ENCODE measurements around the gene PTPRJ.

DNA sequence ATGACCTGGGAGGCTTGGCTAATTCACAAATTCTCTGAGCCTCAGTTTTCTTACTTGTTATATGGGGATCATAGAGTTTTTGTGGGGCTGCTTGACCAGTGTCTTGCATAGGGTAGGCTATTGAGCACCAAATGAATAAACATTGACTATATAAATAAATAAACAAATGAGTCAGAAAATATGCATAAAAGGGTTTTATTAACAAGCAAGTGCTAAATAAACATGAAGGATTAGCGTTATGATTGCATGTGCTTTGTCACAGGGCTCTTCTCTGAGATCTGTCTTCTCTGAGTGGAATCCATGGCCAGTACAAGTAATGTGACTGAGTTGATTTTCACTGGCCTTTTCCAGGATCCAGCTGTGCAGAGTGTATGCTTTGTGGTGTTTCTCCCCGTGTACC lies 236.2 kb downstream of the PTPRJ start, which contains the start of gene OR4B1:
- TF ChIP-seq, protein P1, sequence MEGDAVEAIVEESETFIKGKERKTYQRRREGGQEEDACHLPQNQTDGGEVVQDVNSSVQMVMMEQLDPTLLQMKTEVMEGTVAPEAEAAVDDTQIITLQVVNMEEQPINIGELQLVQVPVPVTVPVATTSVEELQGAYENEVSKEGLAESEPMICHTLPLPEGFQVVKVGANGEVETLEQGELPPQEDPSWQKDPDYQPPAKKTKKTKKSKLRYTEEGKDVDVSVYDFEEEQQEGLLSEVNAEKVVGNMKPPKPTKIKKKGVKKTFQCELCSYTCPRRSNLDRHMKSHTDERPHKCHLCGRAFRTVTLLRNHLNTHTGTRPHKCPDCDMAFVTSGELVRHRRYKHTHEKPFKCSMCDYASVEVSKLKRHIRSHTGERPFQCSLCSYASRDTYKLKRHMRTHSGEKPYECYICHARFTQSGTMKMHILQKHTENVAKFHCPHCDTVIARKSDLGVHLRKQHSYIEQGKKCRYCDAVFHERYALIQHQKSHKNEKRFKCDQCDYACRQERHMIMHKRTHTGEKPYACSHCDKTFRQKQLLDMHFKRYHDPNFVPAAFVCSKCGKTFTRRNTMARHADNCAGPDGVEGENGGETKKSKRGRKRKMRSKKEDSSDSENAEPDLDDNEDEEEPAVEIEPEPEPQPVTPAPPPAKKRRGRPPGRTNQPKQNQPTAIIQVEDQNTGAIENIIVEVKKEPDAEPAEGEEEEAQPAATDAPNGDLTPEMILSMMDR (IDR thresholded peaks at IDR 0.05; ENCODE audit: insufficient read depth, low read depth, low read length): no peak
- TF ChIP-seq EZH2 (IDR thresholded peaks at IDR 0.05; ENCODE audit: insufficient read depth, low read length): no peak

All from astrocyte (in vitro differentiated cells and primary cell).